Muscle of leg (tissue), 11 donors: ENCODE measurements around the gene PAX7. TPM values are rescaled to one million over a fixed set of nuclear protein-coding genes. Genes with fewer than 3 reads are reported as not detected.

Experiments
- DNase-seq: peaks from one replicate; pipeline ENCODE4 v3.0.0; 2013
- H3K27ac ChIP-seq: one replicate; pipeline ENCODE4 v1.5.1; 2013; ENCODE audit warnings: mild to moderate bottlenecking, low read length, control low read depth
- H3K27me3 ChIP-seq: one replicate; pipeline ENCODE4 v1.6.1; 2013; ENCODE audit warnings: low read length; ENCODE audit not compliant: control insufficient read depth, insufficient read depth
- H3K36me3 ChIP-seq: one replicate; pipeline ENCODE4 v1.6.1; 2013; ENCODE audit warnings: low read length; ENCODE audit not compliant: control insufficient read depth, insufficient read depth
- H3K4me1 ChIP-seq: one replicate; pipeline ENCODE4 v1.6.1; 2013; ENCODE audit warnings: low read length; ENCODE audit not compliant: control insufficient read depth, insufficient read depth
- H3K4me3 ChIP-seq: one replicate; pipeline ENCODE4 v1.5.1; 2013; ENCODE audit warnings: low read length, control low read depth
- H3K9me3 ChIP-seq: replicated peaks from 2 replicates; pipeline ENCODE4 v1.6.1; 2013; ENCODE audit warnings: low read depth, low read length; ENCODE audit not compliant: control insufficient read depth
- WGBS: methylation state at CpG from one replicate; pipeline ENCODE4 v1.1.5; 2013; ENCODE audit warnings: missing lambda C conversion rate; ENCODE audit not compliant: insufficient coverage; 5-methylcytosine and 5-hydroxymethylcytosine counted together
- polyA plus RNA-seq, 8 donors: library from polyadenylated mRNA; unstranded; fragments of 120-200 nt; gene quantifications; one replicate each; pipeline versions ENCODE4 v1.2.1 to v1.2.3, GENCODE V29; 2013; ENCODE audit warnings: inconsistent platforms in 1 of 8, low replicate concordance in 1 of 8; ENCODE audit not compliant: insufficient read length in 8 of 8, insufficient read depth in 1 of 8
- total RNA-seq: library from RNA; stranded (reverse); fragments of 120-200 nt; gene quantifications from one replicate; pipeline ENCODE4 v1.2.4, GENCODE V29; 2013

PAX7 gene
- total and polyA plus RNA-seq, 9 donors: 34.0 to 60.2 (median 47.3) TPM

GRCh38 chr1:18725231-18725895, 94.7 kb downstream of the PAX7 start:
- DNase-seq: no peak
- peaks cover 5% of the 10 kb centered on the region for H3K36me3 ChIP-seq
- peaks cover 55% of the 10 kb centered on the region for H3K4me1 ChIP-seq
- WGBS: 37% methylated on average over 14 of the region's 24 CpGs
- no peak overlapping the region for H3K4me3 ChIP-seq
- no peaks in the 10 kb centered on the region for H3K9me3 ChIP-seq
- H3K27ac ChIP-seq: no peak overlapping the region
- peaks cover 19% of the 10 kb centered on the region for H3K27me3 ChIP-seq

GRCh38 chr1:18726368-18726767, 95.7 kb downstream of the PAX7 start:
- Histone ChIP-seq H3K27me3 (peaks cover 17% of the 10 kb centered on the region), H3K9me3 (no peaks in the 10 kb centered on the region), H3K4me3 (no peak overlapping the region), H3K27ac (peak overlapping the region; percentile 48), H3K4me1 (peaks cover 46% of the 10 kb centered on the region), H3K36me3 (peaks cover 5% of the 10 kb centered on the region)
- DNase-seq: no peak
- 48% methylated on average over 3 of the region's 4 CpGs for WGBS

GRCh38 chr1:18727956-18728355, 97.3 kb downstream of the PAX7 start:
- Histone ChIP-seq H3K4me3 (no peak overlapping the region), H3K9me3 (no peaks in the 10 kb centered on the region), H3K27me3 (peaks cover 16% of the 10 kb centered on the region), H3K36me3 (peaks cover 7% of the 10 kb centered on the region), H3K27ac (no peak overlapping the region), H3K4me1 (peaks cover 30% of the 10 kb centered on the region)
- 61% methylated on average over 8 of the region's 15 CpGs for WGBS
- no peak for DNase-seq

DNA sequence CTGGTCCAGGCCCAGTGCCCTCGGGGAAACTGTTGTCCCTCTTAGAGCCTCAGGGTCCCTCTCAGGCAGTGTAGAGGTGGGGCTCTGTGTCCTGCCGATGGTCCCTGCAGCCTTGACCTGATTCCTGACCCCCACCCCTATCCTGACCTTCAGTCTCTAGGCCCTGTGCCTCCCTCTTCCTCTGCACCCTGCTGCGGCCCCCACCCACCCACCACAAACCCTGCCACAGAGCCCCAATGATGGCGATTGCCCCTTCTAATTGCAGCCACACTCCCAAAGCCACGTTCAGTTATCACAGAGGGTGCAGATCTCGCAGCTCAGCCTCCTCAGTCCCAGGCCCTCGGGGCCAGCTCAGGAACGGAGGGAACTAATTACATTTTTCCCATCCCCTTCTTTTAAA, 99.7 kb downstream of the PAX7 start:
- H3K36me3 ChIP-seq: peaks cover 13% of the 10 kb centered on the region
- H3K4me1 ChIP-seq: peaks cover 9% of the 10 kb centered on the region
- no peak overlapping the region for H3K27ac ChIP-seq
- 30% methylated on average over 2 of the region's 8 CpGs for WGBS
- peaks cover 4% of the 10 kb centered on the region for H3K27me3 ChIP-seq
- H3K4me3 ChIP-seq: no peak overlapping the region
- no peak for DNase-seq
- H3K9me3 ChIP-seq: no peaks in the 10 kb centered on the region

DNA sequence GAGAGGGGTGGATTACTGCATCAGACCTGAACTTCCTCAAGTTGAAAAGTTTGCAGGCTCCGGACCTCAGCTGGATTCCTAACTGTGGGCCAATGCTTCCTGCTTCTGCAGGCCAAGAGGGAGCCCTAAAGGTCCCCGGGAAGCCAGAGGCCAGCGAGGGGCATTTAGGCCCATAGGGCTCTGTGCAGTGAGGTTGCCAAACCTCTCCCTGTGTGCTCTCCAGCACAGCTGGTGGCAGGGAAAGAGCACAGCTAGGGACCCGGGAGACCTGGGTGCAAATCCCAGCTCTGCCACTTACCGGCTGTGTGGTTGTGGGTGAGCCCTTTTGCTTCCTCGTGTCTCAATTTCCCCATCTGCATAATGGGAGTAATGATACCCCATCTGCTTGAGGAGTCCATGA, 100.5 kb downstream of the PAX7 start:
- no peaks in the 10 kb centered on the region for H3K27me3 ChIP-seq
- no peaks in the 10 kb centered on the region for H3K9me3 ChIP-seq
- H3K27ac ChIP-seq: no peak overlapping the region
- WGBS: 13% methylated on average over 2 of the region's 6 CpGs
- peaks cover 12% of the 10 kb centered on the region for H3K36me3 ChIP-seq
- H3K4me1 ChIP-seq: peaks cover 4% of the 10 kb centered on the region
- no peak for DNase-seq
- H3K4me3 ChIP-seq: no peak overlapping the region

DNA sequence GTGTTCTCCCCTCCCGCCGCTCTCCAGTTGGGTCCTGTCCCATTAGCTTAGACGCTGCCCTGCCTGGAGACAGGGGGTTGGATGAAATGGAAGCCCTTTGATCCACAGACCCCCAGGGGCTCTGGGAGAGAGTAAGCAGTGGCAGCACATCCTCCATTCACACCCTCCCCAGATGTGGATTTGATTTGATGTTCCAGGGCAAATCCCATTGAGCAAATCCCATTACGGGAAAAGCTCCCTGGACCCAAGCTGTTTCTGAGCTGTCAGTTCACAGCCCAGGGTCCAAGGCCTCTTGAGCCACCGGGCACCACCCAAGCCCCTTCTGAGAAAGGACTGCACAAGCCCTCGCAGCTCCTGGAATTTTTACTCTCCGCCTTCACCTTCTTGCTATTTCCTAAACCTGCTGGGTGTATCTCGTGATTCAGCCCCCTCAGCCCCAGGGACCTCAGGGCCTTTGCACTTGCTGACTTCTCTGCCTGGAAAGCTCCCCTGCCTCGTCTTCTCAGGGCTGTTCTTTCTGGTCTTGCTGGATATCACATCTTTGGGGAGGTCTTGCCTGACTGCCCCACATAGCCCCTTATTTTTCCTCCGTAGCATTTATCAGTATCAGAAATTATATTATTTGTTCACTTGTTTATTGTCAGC, 101.1 kb downstream of the PAX7 start:
- no peak overlapping the region for H3K4me3 ChIP-seq
- H3K9me3 ChIP-seq: no peaks in the 10 kb centered on the region
- no peaks in the 10 kb centered on the region for H3K27me3 ChIP-seq
- H3K36me3 ChIP-seq: peaks cover 12% of the 10 kb centered on the region
- WGBS: 75% methylated on average over 2 of the region's 10 CpGs
- no peak for DNase-seq
- no peak overlapping the region for H3K27ac ChIP-seq
- no peaks in the 10 kb centered on the region for H3K4me1 ChIP-seq

DNA sequence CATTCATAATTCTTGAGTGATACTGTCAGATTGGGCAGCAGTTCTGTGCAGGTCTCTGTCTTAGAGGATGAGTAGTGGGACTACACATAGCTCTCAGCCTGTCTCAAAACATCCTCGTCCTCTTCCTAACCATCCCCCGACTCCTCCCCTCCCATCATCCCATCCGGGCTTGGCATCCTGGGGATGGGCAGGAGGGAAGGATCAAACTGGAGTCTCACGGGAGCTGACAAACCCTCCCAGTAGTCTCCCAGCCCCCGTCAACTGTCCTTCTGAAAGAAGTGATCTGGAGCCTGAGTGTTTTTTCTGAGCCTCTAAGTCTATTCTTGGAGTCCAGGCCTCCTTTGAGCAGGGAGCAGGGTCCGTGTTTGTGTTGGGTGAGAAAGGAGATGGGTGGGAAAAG, 102.0 kb downstream of the PAX7 start:
- DNase-seq: no peak
- no peak overlapping the region for H3K27ac ChIP-seq
- H3K4me1 ChIP-seq: no peaks in the 10 kb centered on the region
- no peak overlapping the region for H3K4me3 ChIP-seq
- WGBS: no CpG with 5 or more reads among the region's 6 CpGs
- H3K27me3 ChIP-seq: no peaks in the 10 kb centered on the region
- no peaks in the 10 kb centered on the region for H3K9me3 ChIP-seq
- peaks cover 18% of the 10 kb centered on the region for H3K36me3 ChIP-seq

DNA sequence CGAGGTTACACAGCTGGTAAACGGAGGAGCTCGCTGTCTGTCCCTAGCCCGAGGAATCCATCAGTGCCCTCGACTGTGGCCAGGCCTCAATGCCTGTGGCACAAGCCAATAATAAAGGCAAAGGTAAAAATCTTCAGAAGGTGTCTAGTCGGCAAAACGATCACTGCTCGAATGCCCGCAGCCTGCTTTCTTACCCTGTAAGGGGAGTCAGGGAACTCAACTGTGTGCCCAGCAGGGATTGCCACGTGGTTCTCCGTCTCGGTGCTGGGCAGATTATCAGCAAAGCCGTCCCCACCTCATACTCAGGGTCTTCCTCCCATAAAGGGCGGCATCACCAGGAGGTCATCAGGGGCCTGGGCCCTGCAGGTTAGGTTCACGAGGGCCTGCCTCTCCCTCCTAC, 103.4 kb downstream of the PAX7 start:
- H3K4me3 ChIP-seq: no peak overlapping the region
- H3K36me3 ChIP-seq: peaks cover 23% of the 10 kb centered on the region
- 76% methylated on average over 15 of the region's 15 CpGs for WGBS
- no peaks in the 10 kb centered on the region for H3K9me3 ChIP-seq
- H3K4me1 ChIP-seq: no peaks in the 10 kb centered on the region
- no peak overlapping the region for H3K27ac ChIP-seq
- H3K27me3 ChIP-seq: no peaks in the 10 kb centered on the region
- no peak for DNase-seq

DNA sequence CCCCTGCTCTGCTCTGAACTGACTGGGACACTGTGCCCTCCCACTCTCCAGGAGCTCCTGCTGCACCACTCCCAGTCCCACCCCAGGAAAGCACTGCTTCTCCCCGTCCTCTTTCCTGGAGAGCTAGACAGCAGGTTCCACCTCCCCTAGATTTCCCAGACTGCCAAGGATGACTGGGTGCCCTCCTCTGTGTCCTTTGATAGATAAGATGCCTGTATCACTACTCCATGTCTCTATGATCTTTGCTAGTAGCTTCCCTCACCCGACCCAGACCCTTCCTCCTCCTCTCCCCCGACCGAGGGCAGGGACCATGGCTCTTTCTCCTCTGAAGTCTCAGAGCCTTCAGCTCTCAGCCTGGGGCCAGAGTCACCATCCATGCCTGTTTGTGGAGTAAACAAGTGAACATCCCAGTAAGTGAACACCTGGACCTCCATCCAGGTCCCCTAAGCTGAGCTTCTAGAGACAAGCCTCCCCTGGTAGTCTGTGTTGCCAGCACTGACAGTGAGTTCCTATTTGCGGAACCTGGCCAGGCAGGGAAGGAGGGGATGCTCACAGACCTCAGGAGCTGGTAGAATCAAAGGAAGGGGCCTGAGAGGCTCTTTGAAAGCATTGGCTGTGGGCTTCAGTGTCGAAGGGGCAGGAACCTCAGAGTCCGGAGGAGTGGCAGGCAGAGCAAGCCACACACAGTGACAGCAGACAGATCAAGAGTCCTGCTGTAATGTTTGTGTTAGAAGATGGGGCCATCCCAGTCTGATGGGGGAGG, 104.0 kb downstream of the PAX7 start:
- Histone ChIP-seq H3K9me3 (no peaks in the 10 kb centered on the region), H3K27ac (no peak overlapping the region), H3K36me3 (peaks cover 25% of the 10 kb centered on the region), H3K4me3 (no peak overlapping the region), H3K4me1 (no peaks in the 10 kb centered on the region), H3K27me3 (no peaks in the 10 kb centered on the region)
- WGBS: 38% methylated on average over 5 of the region's 7 CpGs
- DNase-seq: no peak

- DNase-seq: no peak
- Histone ChIP-seq H3K27me3 (no peaks in the 10 kb centered on the region), H3K4me1 (no peaks in the 10 kb centered on the region), H3K36me3 (peaks cover 27% of the 10 kb centered on the region), H3K27ac (no peak overlapping the region), H3K4me3 (no peak overlapping the region), H3K9me3 (no peaks in the 10 kb centered on the region)
- WGBS: 89% methylated on average over 10 of the region's 22 CpGs
Measured at GRCh38 chr1:18735224-18735997, 104.8 kb downstream of the PAX7 start.
